H9 (cell line): Measurements from ENCODE around the gene LKAAEAR1. TPM values are rescaled to one million over a fixed set of nuclear protein-coding genes. Genes with fewer than 3 reads are reported as not detected.

ENCODE experiments used
- DNase-seq: peaks from one replicate; pipeline ENCODE4 v3.0.0-alpha.2; 2017
- H2AFZ ChIP-seq: one replicate; pipeline ENCODE4 v1.6.1; 2013; ENCODE audit warnings: mild to moderate bottlenecking, low read length, control low read depth, moderate library complexity
- H2AK5ac ChIP-seq: 2 replicates; pipeline ENCODE4 v1.6.1; 2013; ENCODE audit warnings: low read length, control low read depth, mixed read lengths; ENCODE audit not compliant: insufficient read length
- H2BK120ac ChIP-seq: one replicate; pipeline ENCODE4 v1.6.1; 2013; ENCODE audit warnings: low read depth, mild to moderate bottlenecking, low read length, control low read depth, inconsistent platforms; ENCODE audit not compliant: poor library complexity, severe bottlenecking
- H2BK12ac ChIP-seq: 2 replicates; pipeline ENCODE4 v1.6.1; 2013; ENCODE audit warnings: low read length, control low read depth, mixed read lengths, low read depth; ENCODE audit not compliant: insufficient read length
- H2BK15ac ChIP-seq: 2 replicates; pipeline ENCODE4 v1.6.1; 2013; ENCODE audit warnings: low read depth, low read length, control low read depth
- H2BK20ac ChIP-seq: one replicate; pipeline ENCODE4 v1.6.1; 2013; ENCODE audit warnings: low read depth, mild to moderate bottlenecking, low read length, control low read depth, inconsistent platforms; ENCODE audit not compliant: poor library complexity, severe bottlenecking
- H2BK5ac ChIP-seq: 2 replicates; pipeline ENCODE4 v1.6.1; 2013; ENCODE audit warnings: low read length, control low read depth, mixed read lengths; ENCODE audit not compliant: insufficient read length
- H3K14ac ChIP-seq: 2 replicates; pipeline ENCODE4 v1.6.1; 2013; ENCODE audit warnings: low read length, control low read depth; ENCODE audit not compliant: insufficient read depth
- H3K18ac ChIP-seq: 2 replicates; pipeline ENCODE4 v1.6.1; 2013; ENCODE audit warnings: low read depth, mild to moderate bottlenecking, mixed read lengths, low read length, control low read depth; ENCODE audit not compliant: insufficient read length
- H3K23ac ChIP-seq: 2 replicates; pipeline ENCODE4 v1.6.1; 2013; ENCODE audit warnings: low read length, control low read depth, mixed read lengths, low read depth; ENCODE audit not compliant: insufficient read length
- H3K23me2 ChIP-seq: 2 replicates; pipeline ENCODE4 v1.6.1; 2013; ENCODE audit warnings: low read depth, mild to moderate bottlenecking, mixed read lengths, low read length, control low read depth; ENCODE audit not compliant: insufficient read length, poor library complexity, severe bottlenecking
- H3K27ac ChIP-seq: 2 replicates; pipeline ENCODE4 v1.5.1; 2013; ENCODE audit warnings: low read length, control low read depth, mixed read lengths, low read depth; ENCODE audit not compliant: insufficient read length
- H3K27me3 ChIP-seq: 2 replicates; pipeline ENCODE4 v1.6.1; 2013; ENCODE audit warnings: low read length, control low read depth, inconsistent platforms; ENCODE audit not compliant: insufficient read depth
- H3K4ac ChIP-seq: 2 replicates; pipeline ENCODE4 v1.6.1; 2013; ENCODE audit warnings: low read depth, mild to moderate bottlenecking, control low read depth, inconsistent platforms, low read length, moderate library complexity
- H3K4me1 ChIP-seq: 2 replicates; pipeline ENCODE4 v1.6.1; 2013; ENCODE audit warnings: low read length, control low read depth, inconsistent platforms; ENCODE audit not compliant: insufficient read depth
- H3K4me2 ChIP-seq: 2 replicates; pipeline ENCODE4 v1.6.1; 2013; ENCODE audit warnings: low read length, control low read depth, mixed read lengths; ENCODE audit not compliant: insufficient read length, insufficient read depth
- H3K56ac ChIP-seq: 2 replicates; pipeline ENCODE4 v1.6.1; 2013; ENCODE audit warnings: low read depth, mild to moderate bottlenecking, mixed read lengths, low read length, control low read depth; ENCODE audit not compliant: insufficient read length
- H3K79me1 ChIP-seq: 2 replicates; pipeline ENCODE4 v1.6.1; 2013; ENCODE audit warnings: low read depth, mild to moderate bottlenecking, moderate library complexity, low read length, control low read depth, inconsistent platforms; ENCODE audit not compliant: insufficient read depth, poor library complexity, severe bottlenecking
- H3K79me2 ChIP-seq: 2 replicates; pipeline ENCODE4 v1.6.1; 2013; ENCODE audit warnings: low read length, control low read depth, inconsistent platforms; ENCODE audit not compliant: insufficient read depth
- H3K9ac ChIP-seq: 2 replicates; pipeline ENCODE4 v1.6.1; 2013; ENCODE audit warnings: low read length, control low read depth, mixed read lengths; ENCODE audit not compliant: insufficient read length; ENCODE audit errors: extremely low read depth
- H3K9me3 ChIP-seq: one replicate; pipeline ENCODE4 v1.6.1; 2013; ENCODE audit warnings: low read depth, low read length, inconsistent platforms; ENCODE audit not compliant: control insufficient read depth
- H3T11ph ChIP-seq: one replicate; pipeline ENCODE4 v1.6.1; 2013; ENCODE audit warnings: mild to moderate bottlenecking, low read length, control low read depth, inconsistent platforms
- H4K20me1 ChIP-seq: one replicate; pipeline ENCODE4 v1.6.1; 2013; ENCODE audit not compliant: control insufficient read depth, insufficient read length, insufficient read depth
- H4K5ac ChIP-seq: 2 replicates; pipeline ENCODE4 v1.6.1; 2013; ENCODE audit warnings: low read depth, mild to moderate bottlenecking, mixed read lengths, low read length, control low read depth; ENCODE audit not compliant: insufficient read length
- H4K8ac ChIP-seq: replicated peaks from 2 replicates; pipeline ENCODE4 v1.6.1; 2013; ENCODE audit warnings: low read length, control low read depth, mixed read lengths, low read depth; ENCODE audit not compliant: insufficient read length
- H4K91ac ChIP-seq: 2 replicates; pipeline ENCODE4 v1.6.1; 2013; ENCODE audit warnings: low read depth, mild to moderate bottlenecking, moderate library complexity, mixed read lengths, low read length, control low read depth; ENCODE audit not compliant: insufficient read length
- H3K27ac Mint-ChIP-seq, 3 experiments: 2 replicates in 2 of 3; 3 replicates in 1 of 3; pipeline ENCODE4 v1.8.0; 2020 to 2021; ENCODE audit warnings: mixed read lengths in 3 of 3, mild to moderate bottlenecking in 1 of 3, moderate library complexity in 1 of 3
- H3K27me3 Mint-ChIP-seq: 2 replicates; pipeline ENCODE4 v1.8.0; 2021; ENCODE audit warnings: low read depth, mild to moderate bottlenecking, moderate library complexity, mixed read lengths
- H3K36me3 Mint-ChIP-seq, 3 experiments: 2 replicates in 2 of 3; 3 replicates in 1 of 3; pipeline ENCODE4 v1.8.0; 2020 to 2021; ENCODE audit warnings: low read depth in 3 of 3, mixed read lengths in 3 of 3; ENCODE audit not compliant: insufficient read depth in 1 of 3
- H3K4me1 Mint-ChIP-seq, 2 experiments: 2 replicates each; pipeline ENCODE4 v1.8.0; 2020; ENCODE audit warnings: mixed read lengths in 2 of 2
- H3K4me3 Mint-ChIP-seq, 2 experiments: 2 replicates in 1 of 2; 3 replicates in 1 of 2; pipeline ENCODE4 v1.8.0; 2020 to 2021; ENCODE audit warnings: mild to moderate bottlenecking in 2 of 2, mixed read lengths in 2 of 2, moderate library complexity in 1 of 2
- H3K9me3 Mint-ChIP-seq, 2 experiments: 2 replicates in 1 of 2; 3 replicates in 1 of 2; pipeline ENCODE4 v1.8.0; 2020; ENCODE audit warnings: mild to moderate bottlenecking in 2 of 2, mixed read lengths in 2 of 2, moderate library complexity in 1 of 2
- WGBS: extraction: QIAGEN DNeasy Blood & Tissue Kit; methylation state at CpG from one replicate; pipeline ENCODE4 v1.1.7; 2013; ENCODE audit warnings: missing lambda C conversion rate, low lambda C conversion rate, mixed read lengths; ENCODE audit not compliant: insufficient read length; ENCODE audit errors: extremely low coverage; 5-methylcytosine and 5-hydroxymethylcytosine counted together
- total RNA-seq: library from RNA; stranded (reverse); gene quantifications from 2 replicates; pipeline ENCODE4 v1.2.1, GENCODE V29; 2021
- TF ChIP-seq, protein P1 (sequence below): fragments of 200-600 bp; sonication (generic); conservative IDR thresholded peaks from 3 replicates; pipeline ENCODE4 v1.8.0; 2021; ENCODE audit warnings: antibody characterized with exemption, mild to moderate bottlenecking

The LKAAEAR1 gene
- total RNA-seq, 1 experiment from 2014 or later: 0.39 TPM

- Mint-ChIP-seq H3K9me3 (peaks cover 0 to 3% of the 10 kb centered on the region in 2 experiments; a peak in 1 of 5 replicates), H3K4me1 (peaks cover 12 to 21% of the 10 kb centered on the region in 2 experiments), H3K36me3 (peaks cover 0 to 2% (median 0%) of the 10 kb centered on the region in 3 experiments; a peak in 2 of 7 replicates), H3K27me3 (peaks cover 81% of the 10 kb centered on the region), H3K4me3 (no peak overlapping the region; a peak in 1 of 5 replicates), H3K27ac (no peak overlapping the region)
- Histone ChIP-seq H3K18ac (no peak overlapping the region), H2AFZ (no peak overlapping the region), H4K8ac (no peak overlapping the region), H4K5ac (no peak overlapping the region), H3K9me3 (no peaks in the 10 kb centered on the region), H3K79me1 (no peaks in the 10 kb centered on the region), H3K4me2 (no peak overlapping the region), H4K91ac (no peak overlapping the region), H2BK5ac (no peak overlapping the region), H3K14ac (no peak overlapping the region), H3K4me1 (no peaks in the 10 kb centered on the region), H2BK12ac (no peak overlapping the region), H3K4ac (no peak overlapping the region), H2BK15ac (no peak overlapping the region), H3K9ac (no peak overlapping the region), H3K79me2 (no peaks in the 10 kb centered on the region), H3K27ac (no peak overlapping the region), H3K23ac (no peak overlapping the region), H3K27me3 (peaks cover 37% of the 10 kb centered on the region; the same call in 1 of the 2 replicates), H3K23me2 (peaks cover 3% of the 10 kb centered on the region), H3K56ac (no peak overlapping the region), H3T11ph (no peak overlapping the region), H2BK20ac (no peak overlapping the region), H2AK5ac (no peak overlapping the region), H2BK120ac (no peak overlapping the region), H4K20me1 (no peaks in the 10 kb centered on the region)
- no CpG with 5 or more reads among the region's 11 CpGs for WGBS
- no peak for DNase-seq
- TF ChIP-seq, protein P1, sequence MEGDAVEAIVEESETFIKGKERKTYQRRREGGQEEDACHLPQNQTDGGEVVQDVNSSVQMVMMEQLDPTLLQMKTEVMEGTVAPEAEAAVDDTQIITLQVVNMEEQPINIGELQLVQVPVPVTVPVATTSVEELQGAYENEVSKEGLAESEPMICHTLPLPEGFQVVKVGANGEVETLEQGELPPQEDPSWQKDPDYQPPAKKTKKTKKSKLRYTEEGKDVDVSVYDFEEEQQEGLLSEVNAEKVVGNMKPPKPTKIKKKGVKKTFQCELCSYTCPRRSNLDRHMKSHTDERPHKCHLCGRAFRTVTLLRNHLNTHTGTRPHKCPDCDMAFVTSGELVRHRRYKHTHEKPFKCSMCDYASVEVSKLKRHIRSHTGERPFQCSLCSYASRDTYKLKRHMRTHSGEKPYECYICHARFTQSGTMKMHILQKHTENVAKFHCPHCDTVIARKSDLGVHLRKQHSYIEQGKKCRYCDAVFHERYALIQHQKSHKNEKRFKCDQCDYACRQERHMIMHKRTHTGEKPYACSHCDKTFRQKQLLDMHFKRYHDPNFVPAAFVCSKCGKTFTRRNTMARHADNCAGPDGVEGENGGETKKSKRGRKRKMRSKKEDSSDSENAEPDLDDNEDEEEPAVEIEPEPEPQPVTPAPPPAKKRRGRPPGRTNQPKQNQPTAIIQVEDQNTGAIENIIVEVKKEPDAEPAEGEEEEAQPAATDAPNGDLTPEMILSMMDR: no peak
Measured at GRCh38 chr20:64045346-64046011, 38.7 kb downstream of the LKAAEAR1 start.
